ENCODE results near the gene ELMO3. TPM values are rescaled to one million over a fixed set of nuclear protein-coding genes. Genes with fewer than 3 reads are reported as not detected.

ELMO3 gene
- total RNA-seq, 1 donor from 2014 or later, result not detected

DNA sequence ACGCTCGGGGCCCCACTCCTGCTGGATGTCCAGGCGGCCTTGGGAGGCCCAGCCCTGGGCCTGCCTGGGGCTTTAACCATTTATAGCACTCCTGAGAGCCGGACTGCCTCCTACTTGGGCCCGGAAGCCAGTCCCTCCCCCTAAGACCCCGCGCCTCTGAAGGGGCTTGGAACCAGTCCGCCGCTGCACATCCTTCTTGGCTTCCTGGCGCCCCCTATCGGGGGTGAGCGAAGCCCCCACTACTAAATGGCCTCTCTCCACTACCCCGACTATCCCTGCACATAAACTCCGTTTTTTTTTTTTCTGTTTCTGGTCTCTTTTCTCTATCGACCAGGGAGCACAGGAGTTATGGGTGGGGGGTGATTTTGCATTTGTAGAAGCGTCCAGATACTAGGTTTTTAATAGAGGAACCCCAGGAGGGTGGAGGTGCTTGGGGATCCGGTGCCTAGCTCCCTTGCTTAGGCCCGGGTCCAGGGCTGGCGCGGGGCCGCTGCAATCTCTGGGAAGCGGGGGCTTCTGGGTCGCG, 29.2 kb upstream of the ELMO3 start:
- no peaks in the 10 kb centered on the region for H3K36me3 ChIP-seq
- Mint-ChIP-seq H3K4me1 (peaks cover 23% of the 10 kb centered on the region), H3K27me3 (ENCODE audit: insufficient read depth, low read depth) (peaks cover 73% of the 10 kb centered on the region), H3K36me3 (no peaks in the 10 kb centered on the region), H3K27ac (peak overlapping the region; percentile 53), H3K9me3 (no peaks in the 10 kb centered on the region), H3K4me3 (peak overlapping the region; percentile 86)
- H3K27ac ChIP-seq, result no peak overlapping the region
- peaks cover 36% of the 10 kb centered on the region for H4K20me1 ChIP-seq (ENCODE audit: low read depth)
- H3K79me2 ChIP-seq (ENCODE audit: low read depth), result no peaks in the 10 kb centered on the region
- peaks cover 11% of the 10 kb centered on the region for H3K4me1 ChIP-seq
- H3K9ac ChIP-seq, result no peak overlapping the region
- TF ChIP-seq EZH2 (IDR thresholded peaks at IDR 0.05) (peak; percentile 70), EZH2phosphoT487 (IDR thresholded peaks at IDR 0.05) (peak; percentile 43), CTCF (IDR thresholded peaks at IDR 0.05) (peak; percentile 87)
- peak; percentile 93 for DNase-seq (ENCODE audit: low spot score)
- H2AFZ ChIP-seq (replicated peaks), result peak overlapping the region; percentile 83
- peaks cover 100% of the 10 kb centered on the region for H3K27me3 ChIP-seq
- peak overlapping the region; percentile 80 for H3K4me2 ChIP-seq
- peaks cover 37% of the 10 kb centered on the region for H3F3A ChIP-seq (ENCODE audit: low read depth)
- H3K4me3 ChIP-seq, result peak overlapping the region; percentile 63
- H3K9me3 ChIP-seq (ENCODE audit: low read depth), result no peaks in the 10 kb centered on the region

- H2AFZ ChIP-seq (replicated peaks), result peak within 1 kb of the TSS; percentile 83
- H4K20me1 ChIP-seq (ENCODE audit: low read depth), result peaks cover 36% of the 10 kb centered on the region
- no peaks in the 10 kb centered on the region for H3K36me3 ChIP-seq
- no peaks in the 10 kb centered on the region for H3K79me2 ChIP-seq (ENCODE audit: low read depth)
- Mint-ChIP-seq H3K36me3 (no peaks in the 10 kb centered on the region), H3K9me3 (no peaks in the 10 kb centered on the region), H3K4me3 (peak within 1 kb of the TSS; percentile 86), H3K27me3 (ENCODE audit: insufficient read depth, low read depth) (peaks cover 70% of the 10 kb centered on the region), H3K4me1 (peaks cover 23% of the 10 kb centered on the region), H3K27ac (peak within 1 kb of the TSS; percentile 53)
- H3K4me3 ChIP-seq, result peak within 1 kb of the TSS; percentile 63
- DNase-seq (ENCODE audit: low spot score), result peak; percentile 87
- TF ChIP-seq EZH2 (IDR thresholded peaks at IDR 0.05), result peak; percentile 5
- no peak for TF ChIP-seq EZH2phosphoT487 (IDR thresholded peaks at IDR 0.05)
- H3K9ac ChIP-seq, result no peak within 1 kb of the TSS
- peaks cover 100% of the 10 kb centered on the region for H3K27me3 ChIP-seq
- no peaks in the 10 kb centered on the region for H3K9me3 ChIP-seq (ENCODE audit: low read depth)
- H3F3A ChIP-seq (ENCODE audit: low read depth), result peaks cover 37% of the 10 kb centered on the region
- H3K4me2 ChIP-seq, result peak within 1 kb of the TSS; percentile 80
- no peak within 1 kb of the TSS for H3K27ac ChIP-seq
- H3K4me1 ChIP-seq, result peaks cover 11% of the 10 kb centered on the region
These were observed 28.6 kb upstream of the ELMO3 start, which contains the start of gene NOL3 for GRCh38 chr16:67170168-67170948. NOL3 (plus strand) TSS chr16:67170538.

- Mint-ChIP-seq H3K9me3 (no peaks in the 10 kb centered on the region), H3K4me3 (peak overlapping the region; percentile 80), H3K27me3 (ENCODE audit: insufficient read depth, low read depth) (peaks cover 73% of the 10 kb centered on the region), H3K27ac (no peak overlapping the region), H3K36me3 (peaks cover 1% of the 10 kb centered on the region), H3K4me1 (peaks cover 23% of the 10 kb centered on the region)
- TF ChIP-seq CTCF (IDR thresholded peaks at IDR 0.05) (no peak), EZH2 (IDR thresholded peaks at IDR 0.05) (no peak), EZH2phosphoT487 (IDR thresholded peaks at IDR 0.05) (no peak)
- no peak for DNase-seq (ENCODE audit: low spot score)
- Histone ChIP-seq H3K4me3 (peak overlapping the region; percentile 63), H3K27me3 (peaks cover 100% of the 10 kb centered on the region), H2AFZ (replicated peaks) (peak overlapping the region; percentile 83), H3F3A (ENCODE audit: low read depth) (peaks cover 37% of the 10 kb centered on the region), H3K4me1 (peaks cover 11% of the 10 kb centered on the region), H3K9ac (no peak overlapping the region), H3K36me3 (no peaks in the 10 kb centered on the region), H3K4me2 (peak overlapping the region; percentile 80), H3K27ac (no peak overlapping the region), H3K9me3 (ENCODE audit: low read depth) (no peaks in the 10 kb centered on the region), H3K79me2 (ENCODE audit: low read depth) (no peaks in the 10 kb centered on the region), H4K20me1 (ENCODE audit: low read depth) (peaks cover 41% of the 10 kb centered on the region)
These were observed 27.8 kb upstream of the ELMO3 start for GRCh38 chr16:67170949-67171649.

All from neural progenitor cell (in vitro differentiated cells).